Upper lobe of left lung (tissue), 4 donors: ENCODE data around the gene CST2.

Source experiments
- EP300 ChIP-seq, 4 donors: sonication (generic); formaldehyde crosslinking; IDR thresholded peaks; one replicate each; pipeline ENCODE4 v1.5.1; 2017; ENCODE audit warnings: antibody characterized with exemption in 4 of 4, control low read depth in 2 of 4
- POLR2AphosphoS5 ChIP-seq, 2 donors: sonication (generic); formaldehyde crosslinking; IDR thresholded peaks; one replicate each; pipeline ENCODE4 v1.5.1; 2017; ENCODE audit warnings: antibody characterized with exemption in 2 of 2
- TF ChIP-seq, protein P1 (sequence below), 6 experiments: fragments of 450-650 bp in 4 of 6; fragments of 200-600 bp in 2 of 6; sonication (generic) in 2 of 6; IDR thresholded peaks; one replicate each; pipeline ENCODE4 v1.5.1; 2016 to 2019; ENCODE audit warnings: antibody characterized with exemption in 6 of 6

GRCh38 chr20:23795526-23795925, 31.0 kb downstream of the CST2 start:
- TF ChIP-seq EP300 (IDR thresholded peaks at IDR 0.05) (no peak), POLR2AphosphoS5 (IDR thresholded peaks at IDR 0.05) (no peak)
- TF ChIP-seq, protein P1, sequence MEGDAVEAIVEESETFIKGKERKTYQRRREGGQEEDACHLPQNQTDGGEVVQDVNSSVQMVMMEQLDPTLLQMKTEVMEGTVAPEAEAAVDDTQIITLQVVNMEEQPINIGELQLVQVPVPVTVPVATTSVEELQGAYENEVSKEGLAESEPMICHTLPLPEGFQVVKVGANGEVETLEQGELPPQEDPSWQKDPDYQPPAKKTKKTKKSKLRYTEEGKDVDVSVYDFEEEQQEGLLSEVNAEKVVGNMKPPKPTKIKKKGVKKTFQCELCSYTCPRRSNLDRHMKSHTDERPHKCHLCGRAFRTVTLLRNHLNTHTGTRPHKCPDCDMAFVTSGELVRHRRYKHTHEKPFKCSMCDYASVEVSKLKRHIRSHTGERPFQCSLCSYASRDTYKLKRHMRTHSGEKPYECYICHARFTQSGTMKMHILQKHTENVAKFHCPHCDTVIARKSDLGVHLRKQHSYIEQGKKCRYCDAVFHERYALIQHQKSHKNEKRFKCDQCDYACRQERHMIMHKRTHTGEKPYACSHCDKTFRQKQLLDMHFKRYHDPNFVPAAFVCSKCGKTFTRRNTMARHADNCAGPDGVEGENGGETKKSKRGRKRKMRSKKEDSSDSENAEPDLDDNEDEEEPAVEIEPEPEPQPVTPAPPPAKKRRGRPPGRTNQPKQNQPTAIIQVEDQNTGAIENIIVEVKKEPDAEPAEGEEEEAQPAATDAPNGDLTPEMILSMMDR (IDR thresholded peaks at IDR 0.05), result no peak
